ENCODE data around the gene ZNF26.

The ZNF26 gene

DNA sequence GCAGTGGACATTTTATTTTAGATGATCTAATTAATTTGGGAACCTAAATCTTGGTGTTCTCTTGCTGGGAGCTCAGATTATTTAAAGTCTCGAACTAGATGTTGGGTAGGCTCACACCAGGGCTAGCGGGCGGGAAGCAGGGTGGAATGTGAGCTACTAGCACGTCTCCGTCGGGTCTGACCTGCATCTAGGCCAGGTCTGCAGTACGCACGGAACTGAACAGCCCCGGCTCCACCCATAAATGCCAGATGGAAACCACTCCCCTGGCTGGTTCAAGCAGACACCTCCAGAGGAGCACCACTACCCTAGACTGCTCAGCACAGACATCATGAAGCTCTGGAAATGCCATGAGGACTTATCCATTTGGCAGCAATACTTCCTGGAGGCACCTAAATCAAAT lies 40.4 kb upstream of the ZNF26 start:
- TF ChIP-seq, protein P1, sequence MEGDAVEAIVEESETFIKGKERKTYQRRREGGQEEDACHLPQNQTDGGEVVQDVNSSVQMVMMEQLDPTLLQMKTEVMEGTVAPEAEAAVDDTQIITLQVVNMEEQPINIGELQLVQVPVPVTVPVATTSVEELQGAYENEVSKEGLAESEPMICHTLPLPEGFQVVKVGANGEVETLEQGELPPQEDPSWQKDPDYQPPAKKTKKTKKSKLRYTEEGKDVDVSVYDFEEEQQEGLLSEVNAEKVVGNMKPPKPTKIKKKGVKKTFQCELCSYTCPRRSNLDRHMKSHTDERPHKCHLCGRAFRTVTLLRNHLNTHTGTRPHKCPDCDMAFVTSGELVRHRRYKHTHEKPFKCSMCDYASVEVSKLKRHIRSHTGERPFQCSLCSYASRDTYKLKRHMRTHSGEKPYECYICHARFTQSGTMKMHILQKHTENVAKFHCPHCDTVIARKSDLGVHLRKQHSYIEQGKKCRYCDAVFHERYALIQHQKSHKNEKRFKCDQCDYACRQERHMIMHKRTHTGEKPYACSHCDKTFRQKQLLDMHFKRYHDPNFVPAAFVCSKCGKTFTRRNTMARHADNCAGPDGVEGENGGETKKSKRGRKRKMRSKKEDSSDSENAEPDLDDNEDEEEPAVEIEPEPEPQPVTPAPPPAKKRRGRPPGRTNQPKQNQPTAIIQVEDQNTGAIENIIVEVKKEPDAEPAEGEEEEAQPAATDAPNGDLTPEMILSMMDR (conservative IDR thresholded peaks at IDR 0.05; ENCODE audit: low read depth, low read length) = no peak
- H3K4me3 ChIP-seq (ENCODE audit: low read depth, low read length) = no peak overlapping the region
- no peak for DNase-seq (ENCODE audit: low read depth)

DNA sequence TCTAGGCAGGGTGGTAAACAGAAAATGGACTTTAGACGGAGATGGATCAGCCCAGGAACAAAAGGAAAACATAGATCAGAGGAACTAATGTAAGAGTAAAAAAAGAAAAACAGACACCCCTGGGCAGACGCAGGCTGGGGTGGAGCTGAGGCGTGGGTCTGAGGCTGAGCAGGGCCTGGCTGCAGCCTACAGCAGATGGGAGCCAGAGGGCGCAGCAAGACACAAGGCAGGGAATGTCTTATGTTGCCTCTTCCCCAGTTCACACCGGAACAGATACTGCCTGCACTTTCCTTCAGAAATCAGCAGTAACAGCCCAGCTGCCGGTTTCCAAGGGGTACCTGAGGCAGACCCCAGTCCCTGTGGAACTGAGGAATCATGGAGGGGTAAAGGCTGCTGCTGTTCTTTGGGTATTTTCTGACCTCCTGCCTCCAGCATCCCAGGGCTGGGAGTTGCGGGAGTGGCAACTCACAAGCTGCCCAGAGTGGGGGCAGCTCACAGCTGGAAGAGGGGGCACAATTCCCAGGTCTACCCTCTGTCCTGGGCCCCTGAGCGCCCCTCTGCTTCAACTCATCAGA lies 39.8 kb upstream of the ZNF26 start:
- H3K4me3 ChIP-seq (ENCODE audit: low read depth, low read length) = no peak overlapping the region
- no peak for DNase-seq (ENCODE audit: low read depth)
- TF ChIP-seq, protein P1 (conservative IDR thresholded peaks at IDR 0.05; ENCODE audit: low read depth, low read length) = no peak

- no peak for DNase-seq (ENCODE audit: low read depth)
- TF ChIP-seq, protein P1 (conservative IDR thresholded peaks at IDR 0.05; ENCODE audit: low read depth, low read length) = no peak
- H3K4me3 ChIP-seq (ENCODE audit: low read depth, low read length) = no peak overlapping the region
These were observed 37.8 kb upstream of the ZNF26 start for GRCh38 chr12:132948146-132949066.

- DNase-seq (ENCODE audit: low read depth) = no peak
- TF ChIP-seq, protein P1 (conservative IDR thresholded peaks at IDR 0.05; ENCODE audit: low read depth, low read length) = no peak
- H3K4me3 ChIP-seq (ENCODE audit: low read depth, low read length) = no peak overlapping the region
These were observed 36.0 kb upstream of the ZNF26 start for GRCh38 chr12:132949936-132950837.

DNA sequence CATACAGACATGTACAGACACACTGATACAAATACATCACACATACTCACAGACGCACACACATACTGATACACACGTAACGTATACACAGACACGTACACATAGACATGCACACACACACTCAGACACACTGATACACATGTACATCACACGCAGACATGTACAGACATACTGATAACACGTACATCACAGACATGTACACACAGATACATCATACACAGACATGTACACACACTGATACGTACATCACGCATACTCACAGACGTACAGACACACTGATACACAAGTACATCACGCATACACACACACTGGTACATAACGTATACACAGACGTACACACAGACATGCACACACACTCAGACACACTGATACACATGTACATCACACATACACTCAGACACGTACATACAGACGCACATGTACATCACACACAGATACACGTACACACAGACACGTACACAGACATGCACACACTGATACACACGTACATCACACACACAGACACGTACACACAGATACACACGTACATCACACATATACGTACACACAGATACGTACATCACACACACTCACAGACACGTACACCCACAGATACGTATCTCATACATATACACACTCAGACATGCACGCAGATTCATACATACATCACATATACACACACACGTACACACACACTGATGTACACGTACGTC lies 35.2 kb upstream of the ZNF26 start:
- no peak overlapping the region for H3K4me3 ChIP-seq (ENCODE audit: low read depth, low read length)
- TF ChIP-seq, protein P1 (conservative IDR thresholded peaks at IDR 0.05; ENCODE audit: low read depth, low read length) = no peak
- DNase-seq (ENCODE audit: low read depth) = no peak

GRCh38 chr12:132951649-132952048 lies 34.5 kb upstream of the ZNF26 start:
- TF ChIP-seq, protein P1 (conservative IDR thresholded peaks at IDR 0.05; ENCODE audit: low read depth, low read length) = no peak
- DNase-seq (ENCODE audit: low read depth) = no peak
- no peak overlapping the region for H3K4me3 ChIP-seq (ENCODE audit: low read depth, low read length)
